ENCODE results near the gene MLLT10. TPM values are rescaled to one million over a fixed set of nuclear protein-coding genes. Genes with fewer than 3 reads are reported as not detected.
A peak's percentile ranks its signal among the peaks of the same experiment; 100 is the strongest.

The MLLT10 gene
- total and polyA plus RNA-seq, 2 donors (not counting 3 experiments of a cell fraction or from before 2014, with no cell fraction given) = 35.4 to 54.0 TPM

MicroRNAs within 50 kb of the gene (microRNA counts, 767-probe panel; counts per million panel counts)
- 723 counts per million, percentile 96 among the panel's probes with 10 or more counts for microRNA hsa-miR-1915-3p

Small RNA genes within 50 kb of the gene (microRNA-seq; reads per million reads assigned to microRNA genes)
- gene MIR1915 (ENCODE audit: borderline number of aligned reads, borderline replicate concordance) = 1.9 reads per million

Small RNA genes within 50 kb of the gene (small RNA-seq; reads per million reads assigned to genes)
- not detected for gene MIR1915 (ENCODE audit: insufficient read depth, insufficient read length, low read depth, low replicate concordance)
- not detected for gene RN7SKP219 (ENCODE audit: insufficient read depth, insufficient read length, low read depth, low replicate concordance)
- gene RNU6-1141P (ENCODE audit: insufficient read depth, insufficient read length, low read depth, low replicate concordance) = not detected
- not detected for gene RNU6-306P (ENCODE audit: insufficient read depth, insufficient read length, low read depth, low replicate concordance)

Other genes with a start within 250 kb of the MLLT10 start
- gene SKIDA1, start 8.6 kb upstream of the MLLT10 start, total RNA-seq = 0.71 and 0.83 TPM in 2 replicates
- 0.11 and 0.21 TPM in 2 replicates for gene SKIDA1, start 8.6 kb upstream of the MLLT10 start, polyA plus RNA-seq

Measured in endothelial cell of umbilical vein (primary cell).